GM23248 (cell line): Measurements from ENCODE around the gene LAMA5. TPM values are rescaled to one million over a fixed set of nuclear protein-coding genes. Genes with fewer than 3 reads are reported as not detected.

ENCODE experiments used
- DNase-seq: peaks from one replicate; pipeline ENCODE4 v3.0.0-alpha.2; 2015
- H2AFZ ChIP-seq: fragments of 200-600 bp; sonication (generic); 2 replicates; pipeline ENCODE4 v1.6.1; 2016; ENCODE audit warnings: antibody characterized with exemption
- H3F3A ChIP-seq: fragments of 200-600 bp; sonication (generic); 2 replicates; pipeline ENCODE4 v1.6.1; 2016; ENCODE audit warnings: mild to moderate bottlenecking, antibody characterized with exemption, mixed run types; ENCODE audit not compliant: insufficient read depth
- H3K27ac ChIP-seq: fragments of 200-600 bp; sonication (generic); 2 replicates; pipeline ENCODE4 v1.5.1; 2016; ENCODE audit warnings: mild to moderate bottlenecking
- H3K27me3 ChIP-seq: fragments of 200-600 bp; sonication (generic); replicated peaks from 2 replicates; pipeline ENCODE4 v1.6.1; 2016; ENCODE audit warnings: mild to moderate bottlenecking; ENCODE audit not compliant: insufficient read depth
- H3K36me3 ChIP-seq: fragments of 200-600 bp; sonication (generic); 2 replicates; pipeline ENCODE4 v1.6.1; 2016; ENCODE audit warnings: low read depth, mild to moderate bottlenecking
- H3K4me1 ChIP-seq: fragments of 200-600 bp; sonication (generic); 2 replicates; pipeline ENCODE4 v1.6.1; 2016; ENCODE audit warnings: mild to moderate bottlenecking; ENCODE audit not compliant: insufficient read depth
- H3K4me2 ChIP-seq: fragments of 200-600 bp; sonication (generic); one replicate; pipeline ENCODE4 v1.6.1; 2016; ENCODE audit warnings: mild to moderate bottlenecking; ENCODE audit not compliant: unreplicated experiment
- H3K4me3 ChIP-seq: fragments of 200-600 bp; sonication (generic); 2 replicates; pipeline ENCODE4 v1.5.1; 2016; ENCODE audit warnings: mild to moderate bottlenecking
- H3K79me2 ChIP-seq: fragments of 200-600 bp; sonication (generic); 2 replicates; pipeline ENCODE4 v1.6.1; 2016; ENCODE audit warnings: mild to moderate bottlenecking; ENCODE audit not compliant: insufficient read depth
- H3K9ac ChIP-seq: fragments of 200-600 bp; sonication (generic); 2 replicates; pipeline ENCODE4 v1.6.1; 2016; ENCODE audit warnings: mild to moderate bottlenecking
- H3K9me2 ChIP-seq: fragments of 200-600 bp; sonication (generic); 2 replicates; pipeline ENCODE4 v1.6.1; 2016; ENCODE audit warnings: mixed run types, mild to moderate bottlenecking, moderate library complexity; ENCODE audit not compliant: insufficient read depth
- H3K9me3 ChIP-seq: fragments of 200-600 bp; sonication (generic); one replicate; pipeline ENCODE4 v1.6.1; 2017; ENCODE audit warnings: low read depth
- H4K20me1 ChIP-seq: fragments of 200-600 bp; sonication (generic); 2 replicates; pipeline ENCODE4 v1.6.0; 2016; ENCODE audit not compliant: insufficient read depth
- EZH2 ChIP-seq: fragments of 200-600 bp; sonication (generic); IDR thresholded peaks from 2 replicates; pipeline ENCODE4 v1.6.1; 2018; ENCODE audit warnings: antibody characterized with exemption, mild to moderate bottlenecking; ENCODE audit not compliant: insufficient read depth, poor library complexity, severe bottlenecking
- EZH2phosphoT487 ChIP-seq: fragments of 200-600 bp; sonication (generic); IDR thresholded peaks from 2 replicates; pipeline ENCODE4 v1.6.1; 2018; ENCODE audit warnings: antibody characterized with exemption, moderate library complexity, mild to moderate bottlenecking, low read depth; ENCODE audit not compliant: insufficient read depth
- WGBS, 2 experiments: methylation state at CpG; one replicate each; pipeline ENCODE4 v1.1.6; 2015 to 2017; ENCODE audit warnings: low lambda C conversion rate in 2 of 2, low coverage in 1 of 2; ENCODE audit errors: missing lambda C conversion rate in 2 of 2; 5-methylcytosine and 5-hydroxymethylcytosine counted together
- in situ Hi-C: fragments of 300-500 bp; cut with MboI; formaldehyde crosslinking; loops from 2 replicates; pipeline ENCODE4 v1.15.0; 2020
- polyA plus RNA-seq: library from polyadenylated mRNA; unstranded; fragments of >200 nt; fragmentation: Nextera tagmentation; extraction: Ambion mirVana; gene quantifications from 2 replicates; pipeline ENCODE4 v1.2.1, GENCODE V29; 2016
- total RNA-seq: library from RNA; depleted of rRNA; stranded (reverse); fragments of >200 nt; shearing (Covaris generic); gene quantifications from 2 replicates; pipeline ENCODE4 v1.2.3, GENCODE V29; 2014

LAMA5 gene
- total and polyA plus RNA-seq, 2 experiments from 2014 or later = 4.5 to 6.0 TPM

- WGBS, 2 experiments = 92% methylated on average over 12 of the region's 12 CpGs
- TF ChIP-seq EZH2phosphoT487 (no peak), EZH2 (no peak)
- Histone ChIP-seq H2AFZ (no peak overlapping the region), H3K27me3 (no peaks in the 10 kb centered on the region), H3K4me2 (no peak overlapping the region), H3K9ac (no peak overlapping the region), H4K20me1 (no peaks in the 10 kb centered on the region), H3K27ac (no peak overlapping the region), H3K9me2 (no peaks in the 10 kb centered on the region), H3K4me1 (no peaks in the 10 kb centered on the region), H3K9me3 (no peaks in the 10 kb centered on the region), H3K79me2 (no peaks in the 10 kb centered on the region), H3F3A (no peaks in the 10 kb centered on the region), H3K4me3 (no peak overlapping the region), H3K36me3 (no peaks in the 10 kb centered on the region)
- in situ Hi-C loops = no loop called here
- DNase-seq = no peak
These were observed 37.6 kb upstream of the LAMA5 start for GRCh38 chr20:62404761-62405107.

GRCh38 chr20:62404112-62404665 lies 37.1 kb upstream of the LAMA5 start:
- Histone ChIP-seq H3K9me2 (no peaks in the 10 kb centered on the region), H3K79me2 (no peaks in the 10 kb centered on the region), H3K4me3 (no peak overlapping the region), H3K27me3 (no peaks in the 10 kb centered on the region), H3K9me3 (no peaks in the 10 kb centered on the region), H3K9ac (no peak overlapping the region), H3K4me2 (no peak overlapping the region), H3K4me1 (no peaks in the 10 kb centered on the region), H4K20me1 (no peaks in the 10 kb centered on the region), H3K36me3 (no peaks in the 10 kb centered on the region), H3F3A (no peaks in the 10 kb centered on the region), H2AFZ (no peak overlapping the region), H3K27ac (no peak overlapping the region)
- WGBS, 2 experiments = 83 to 87% methylated on average over 9 of the region's 9 CpGs
- DNase-seq = no peak
- in situ Hi-C loops = no loop called here
- TF ChIP-seq EZH2phosphoT487 = no peak
- no peak for TF ChIP-seq EZH2

GRCh38 chr20:62403331-62403730 lies 36.2 kb upstream of the LAMA5 start:
- Histone ChIP-seq H3K4me3 (no peak overlapping the region), H3F3A (no peaks in the 10 kb centered on the region), H4K20me1 (no peaks in the 10 kb centered on the region), H3K9me2 (no peaks in the 10 kb centered on the region), H3K79me2 (no peaks in the 10 kb centered on the region), H3K4me1 (no peaks in the 10 kb centered on the region), H3K36me3 (no peaks in the 10 kb centered on the region), H3K4me2 (no peak overlapping the region), H3K9ac (no peak overlapping the region), H3K27ac (no peak overlapping the region), H3K27me3 (no peaks in the 10 kb centered on the region), H3K9me3 (no peaks in the 10 kb centered on the region), H2AFZ (no peak overlapping the region)
- no peak for DNase-seq
- in situ Hi-C loops = no loop called here
- WGBS, 2 experiments = 74 to 76% methylated on average over 13 of the region's 13 CpGs
- TF ChIP-seq EZH2 (no peak), EZH2phosphoT487 (no peak)

GRCh38 chr20:62402456-62403150 lies 35.5 kb upstream of the LAMA5 start:
- no peaks in the 10 kb centered on the region for H3K79me2 ChIP-seq
- TF ChIP-seq EZH2phosphoT487 (no peak), EZH2 (no peak)
- H3K27me3 ChIP-seq = no peaks in the 10 kb centered on the region
- H4K20me1 ChIP-seq = no peaks in the 10 kb centered on the region
- H3K9ac ChIP-seq = no peak overlapping the region
- H3K4me2 ChIP-seq = no peak overlapping the region
- no peaks in the 10 kb centered on the region for H3K9me3 ChIP-seq
- DNase-seq = no peak
- in situ Hi-C loops = no loop called here
- H3K27ac ChIP-seq = no peak overlapping the region
- H3K36me3 ChIP-seq = no peaks in the 10 kb centered on the region
- H3K4me3 ChIP-seq = no peak overlapping the region
- no peaks in the 10 kb centered on the region for H3K4me1 ChIP-seq
- H3K9me2 ChIP-seq = no peaks in the 10 kb centered on the region
- H3F3A ChIP-seq = no peaks in the 10 kb centered on the region
- WGBS, 2 experiments = 89 to 90% methylated on average over 23 of the region's 23 CpGs
- H2AFZ ChIP-seq = no peak overlapping the region

GRCh38 chr20:62401331-62401779 lies 34.2 kb upstream of the LAMA5 start:
- Histone ChIP-seq H3K9ac (no peak overlapping the region), H3K9me2 (no peaks in the 10 kb centered on the region), H3F3A (no peaks in the 10 kb centered on the region), H3K4me2 (no peak overlapping the region), H3K4me1 (no peaks in the 10 kb centered on the region), H3K36me3 (no peaks in the 10 kb centered on the region), H3K9me3 (no peaks in the 10 kb centered on the region), H2AFZ (no peak overlapping the region), H3K27me3 (no peaks in the 10 kb centered on the region), H3K79me2 (no peaks in the 10 kb centered on the region), H3K27ac (no peak overlapping the region), H3K4me3 (no peak overlapping the region), H4K20me1 (no peaks in the 10 kb centered on the region)
- TF ChIP-seq EZH2 = no peak
- TF ChIP-seq EZH2phosphoT487 = no peak
- in situ Hi-C loops = no loop called here
- no peak for DNase-seq
- 85 to 87% methylated on average over 21 of the region's 21 CpGs for WGBS, 2 experiments
